Esophagus squamous epithelium (tissue), 5 donors: ENCODE results near the gene SUGT1. TPM values are rescaled to one million over a fixed set of nuclear protein-coding genes. Genes with fewer than 3 reads are reported as not detected.

Experiments
- DNase-seq: peaks from one replicate; lab custom pipeline; 2025; lab: John Stamatoyannopoulos, UW
- H3K27ac ChIP-seq, 4 donors: fragments of 200-600 bp; sonication (generic); one replicate each; pipeline ENCODE4 v1.5.1; 2016 to 2019; ENCODE audit warnings: mild to moderate bottlenecking in 1 of 4
- H3K27me3 ChIP-seq, 4 donors: fragments of 200-600 bp; sonication (generic); 1 replicate in 3 of 4; 2 replicates in 1 of 4; pipeline versions ENCODE4 v1.5.1 to v1.6.0; 2017 to 2021; ENCODE audit warnings: antibody characterized with exemption in 1 of 4
- H3K36me3 ChIP-seq, 3 donors: fragments of 200-600 bp; sonication (generic); one replicate each; pipeline ENCODE4 v1.5.1; 2016 to 2019
- H3K4me1 ChIP-seq, 3 donors: fragments of 200-600 bp; sonication (generic); one replicate each; pipeline ENCODE4 v1.5.1; 2017 to 2019
- H3K4me3 ChIP-seq, 4 donors: fragments of 200-600 bp; sonication (generic); 1 replicate in 3 of 4; 2 replicates in 1 of 4; pipeline ENCODE4 v1.5.1; 2016 to 2019; ENCODE audit warnings: mild to moderate bottlenecking in 2 of 4, moderate library complexity in 1 of 4
- H3K9me3 ChIP-seq, 3 donors: fragments of 200-600 bp; sonication (generic); one replicate each; pipeline ENCODE4 v1.5.1; 2016 to 2019
- POLR2A ChIP-seq, 4 donors: fragments of 450-650 bp; IDR thresholded peaks; one replicate each; pipeline ENCODE4 v1.6.1; 2017; ENCODE audit warnings: antibody characterized with exemption in 4 of 4, mild to moderate bottlenecking in 4 of 4, moderate library complexity in 3 of 4
- WGBS, 2 donors: methylation state at CpG; one replicate each; pipeline ENCODE4 v1.1.5; 2018; 5-methylcytosine and 5-hydroxymethylcytosine counted together
- intact Hi-C: fragments of 100-400 bp; cut with DNase I; formaldehyde crosslinking; loops from one replicate; pipeline ENCODE4 v1.15.0; 2022
- total RNA-seq, 4 donors: library from RNA; depleted of rRNA; stranded (reverse); fragments of >200 nt; gene quantifications; one replicate each; pipeline ENCODE4 v1.1.0, GENCODE V29; 2016
- TF ChIP-seq, protein P1 (sequence below), 6 experiments: fragments of 450-650 bp in 4 of 6; fragments of 200-600 bp in 2 of 6; sonication (generic) in 2 of 6; IDR thresholded peaks; one replicate each; pipeline ENCODE4 v1.5.1; 2016 to 2019; ENCODE audit warnings: antibody characterized with exemption in 6 of 6, mild to moderate bottlenecking in 4 of 6, moderate library complexity in 4 of 6
- donor health status: DM: yes; HTN: yes; CAD: no.

The SUGT1 gene
- total RNA-seq, 4 donors from 2014 or later: 22.1 to 35.8 (median 30.7) TPM

- H3K36me3 ChIP-seq: no peaks in the 10 kb centered on the region
- intact Hi-C loops: no loop called here
- WGBS, 2 donors: 61 to 78% methylated on average over 4 of the region's 4 CpGs
Observed at GRCh38 chr13:52737965-52738364, 85.3 kb downstream of the SUGT1 start.

DNA sequence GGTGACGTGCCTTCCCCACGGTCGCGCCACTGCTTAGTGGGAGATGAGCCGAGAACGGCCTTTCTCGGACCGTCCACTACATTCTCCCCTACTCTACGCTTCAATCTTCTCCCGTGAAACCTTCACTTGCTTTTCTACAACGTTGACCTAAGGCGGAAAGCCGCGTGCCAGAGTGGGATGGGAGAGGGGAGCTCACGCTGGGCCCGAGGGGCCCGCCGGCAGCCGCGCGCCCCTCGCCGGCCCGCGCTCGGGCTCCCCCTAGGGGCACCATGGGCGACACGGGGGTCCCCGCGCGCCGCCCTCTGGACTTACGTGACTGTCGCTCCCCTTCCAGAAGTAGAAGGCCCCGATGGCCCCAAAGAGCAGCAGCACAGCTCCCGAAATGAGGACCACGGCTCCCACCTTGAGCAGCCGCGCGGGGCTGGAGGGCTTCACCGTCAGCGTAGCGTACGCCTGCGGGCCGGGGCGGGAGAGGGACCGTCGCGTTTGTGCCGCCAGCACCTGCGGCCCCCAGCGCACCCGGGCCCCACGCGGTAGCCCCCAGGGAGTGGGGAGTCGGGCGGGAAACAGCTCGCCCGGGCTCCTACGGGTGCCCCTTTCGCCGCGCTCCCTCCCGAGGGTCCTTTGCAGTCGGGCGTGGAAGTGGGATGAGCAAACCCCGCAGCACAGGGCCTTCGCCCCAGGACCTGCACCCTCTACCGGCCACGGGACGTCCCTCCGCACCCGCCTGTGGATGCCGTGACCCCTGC is 86.3 kb downstream of the SUGT1 start:
- H3K4me3 ChIP-seq: peak overlapping the region in 3 of 4 donors; percentile 10 to 60 (median 34)
- TF ChIP-seq, protein P1, sequence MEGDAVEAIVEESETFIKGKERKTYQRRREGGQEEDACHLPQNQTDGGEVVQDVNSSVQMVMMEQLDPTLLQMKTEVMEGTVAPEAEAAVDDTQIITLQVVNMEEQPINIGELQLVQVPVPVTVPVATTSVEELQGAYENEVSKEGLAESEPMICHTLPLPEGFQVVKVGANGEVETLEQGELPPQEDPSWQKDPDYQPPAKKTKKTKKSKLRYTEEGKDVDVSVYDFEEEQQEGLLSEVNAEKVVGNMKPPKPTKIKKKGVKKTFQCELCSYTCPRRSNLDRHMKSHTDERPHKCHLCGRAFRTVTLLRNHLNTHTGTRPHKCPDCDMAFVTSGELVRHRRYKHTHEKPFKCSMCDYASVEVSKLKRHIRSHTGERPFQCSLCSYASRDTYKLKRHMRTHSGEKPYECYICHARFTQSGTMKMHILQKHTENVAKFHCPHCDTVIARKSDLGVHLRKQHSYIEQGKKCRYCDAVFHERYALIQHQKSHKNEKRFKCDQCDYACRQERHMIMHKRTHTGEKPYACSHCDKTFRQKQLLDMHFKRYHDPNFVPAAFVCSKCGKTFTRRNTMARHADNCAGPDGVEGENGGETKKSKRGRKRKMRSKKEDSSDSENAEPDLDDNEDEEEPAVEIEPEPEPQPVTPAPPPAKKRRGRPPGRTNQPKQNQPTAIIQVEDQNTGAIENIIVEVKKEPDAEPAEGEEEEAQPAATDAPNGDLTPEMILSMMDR (IDR thresholded peaks at IDR 0.05): peak in 1 of 6 experiments; percentile 5
- no peak for TF ChIP-seq POLR2A (IDR thresholded peaks at IDR 0.05)
- H3K4me1 ChIP-seq: peaks cover 0 to 13% (median 5%) of the 10 kb centered on the region in 3 donors
- no peaks in the 10 kb centered on the region for H3K9me3 ChIP-seq
- H3K27me3 ChIP-seq: peaks cover 14 to 71% (median 14%) of the 10 kb centered on the region in 4 donors
- H3K36me3 ChIP-seq: no peaks in the 10 kb centered on the region
- no peak overlapping the region for H3K27ac ChIP-seq
- 18 to 27% methylated on average over 18 to 28 of the region's 75 CpGs for WGBS, 2 donors
- no peak for DNase-seq
- intact Hi-C loops: no loop called here

More at GRCh38 chr13:52737965-52738364, 85.3 kb downstream of the SUGT1 start:
- TF ChIP-seq, protein P1 (IDR thresholded peaks at IDR 0.05): no peak
- TF ChIP-seq POLR2A (IDR thresholded peaks at IDR 0.05): no peak
- Histone ChIP-seq H3K9me3 (no peaks in the 10 kb centered on the region), H3K27me3 (peaks cover 14 to 64% (median 14%) of the 10 kb centered on the region in 4 donors), H3K27ac (no peak overlapping the region), H3K4me1 (peaks cover 0 to 13% (median 5%) of the 10 kb centered on the region in 3 donors), H3K4me3 (no peak overlapping the region)
- DNase-seq: no peak

DNA sequence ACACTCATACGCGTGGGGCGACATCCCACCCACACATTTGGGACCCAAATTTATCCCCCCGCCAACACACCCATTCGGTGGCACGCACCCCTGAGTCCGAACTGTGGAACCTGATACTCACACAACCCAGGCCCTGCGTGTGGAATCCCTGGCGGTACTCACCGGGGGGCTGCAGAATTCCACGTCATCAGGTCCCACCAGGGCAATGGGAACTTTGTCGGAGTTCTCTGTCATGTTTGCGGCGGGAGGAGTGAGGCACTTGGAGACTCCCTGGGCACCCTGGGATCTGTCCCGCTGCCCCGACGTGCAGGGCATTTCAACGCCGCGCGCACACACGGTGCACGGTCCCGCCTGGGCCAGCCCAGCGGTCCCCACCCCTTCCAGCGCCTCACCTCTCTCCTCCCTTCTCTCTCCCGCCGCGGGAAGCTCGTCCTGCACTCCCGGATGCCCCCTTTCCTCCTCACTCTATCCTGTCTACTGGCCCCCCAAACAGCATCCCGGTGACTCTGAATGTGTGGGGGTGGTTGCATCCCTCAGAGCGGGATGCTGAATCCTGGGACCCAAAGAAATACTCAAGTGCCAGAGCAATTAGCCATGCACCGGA is 86.9 kb downstream of the SUGT1 start, which contains the start of gene CNMD:
Gene CNMD (minus strand): TSS at position 353 of the 604 bp plus-strand sequence. CDS start 119 bp downstream, at position 234.
- Histone ChIP-seq H3K9me3 (no peaks in the 10 kb centered on the region), H3K27me3 (peaks cover 14 to 71% (median 14%) of the 10 kb centered on the region in 4 donors), H3K4me1 (peaks cover 0 to 13% (median 5%) of the 10 kb centered on the region in 3 donors), H3K4me3 (peak within 1 kb of the TSS in 3 of 4 donors; percentile 10 to 60 (median 34)), H3K27ac (no peak within 1 kb of the TSS), H3K36me3 (no peaks in the 10 kb centered on the region)
- 9 to 12% methylated on average over 15 to 27 of the region's 34 CpGs for WGBS, 2 donors
- intact Hi-C loops: no loop called here
- TF ChIP-seq, protein P1 (IDR thresholded peaks at IDR 0.05): no peak
- no peak for TF ChIP-seq POLR2A (IDR thresholded peaks at IDR 0.05)
- DNase-seq: no peak

GRCh38 chr13:52743569-52743968 is 90.9 kb downstream of the SUGT1 start:
- no peak for DNase-seq
- H3K4me3 ChIP-seq: no peak overlapping the region
- WGBS, 2 donors: 38 to 52% methylated on average over 1 of the region's 1 CpG
- H3K27me3 ChIP-seq: peaks cover 13 to 59% (median 14%) of the 10 kb centered on the region in 4 donors
- no peaks in the 10 kb centered on the region for H3K9me3 ChIP-seq
- no peak overlapping the region for H3K27ac ChIP-seq
- intact Hi-C loops: no loop called here
- TF ChIP-seq POLR2A (IDR thresholded peaks at IDR 0.05): no peak
- TF ChIP-seq, protein P1 (IDR thresholded peaks at IDR 0.05): no peak
- H3K36me3 ChIP-seq: no peaks in the 10 kb centered on the region
- H3K4me1 ChIP-seq: peaks cover 0 to 11% (median 5%) of the 10 kb centered on the region in 3 donors

DNA sequence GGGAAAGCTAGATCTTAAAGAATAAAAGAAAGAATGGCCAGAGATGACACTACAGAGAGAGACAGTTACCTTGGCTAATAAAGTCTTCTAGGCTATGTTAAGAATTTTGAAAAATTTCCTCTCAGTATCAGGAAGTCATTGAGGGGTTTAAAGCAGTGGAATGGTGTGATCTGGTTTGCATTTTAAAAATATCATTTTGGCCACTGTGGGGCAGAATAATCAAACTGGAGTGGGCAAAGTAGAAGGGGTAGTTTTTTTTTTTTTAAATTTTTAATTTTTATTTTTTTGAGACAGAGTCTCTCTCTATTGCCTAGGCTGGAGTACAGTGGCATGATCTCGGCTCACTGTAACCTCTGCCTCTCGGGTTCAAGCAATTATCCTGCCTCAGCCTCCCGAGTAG is 91.4 kb downstream of the SUGT1 start:
- intact Hi-C loops: no loop called here
- Histone ChIP-seq H3K27me3 (peaks cover 8 to 56% (median 11%) of the 10 kb centered on the region in 4 donors), H3K4me3 (no peak overlapping the region), H3K4me1 (peaks cover 0 to 7% (median 5%) of the 10 kb centered on the region in 3 donors), H3K36me3 (no peaks in the 10 kb centered on the region), H3K9me3 (no peaks in the 10 kb centered on the region), H3K27ac (no peak overlapping the region)
- no peak for TF ChIP-seq POLR2A (IDR thresholded peaks at IDR 0.05)
- TF ChIP-seq, protein P1 (IDR thresholded peaks at IDR 0.05): no peak
- no peak for DNase-seq
- WGBS, 2 donors: 73 to 84% methylated on average over 2 to 3 of the region's 3 CpGs
